Activated T-cell treated with anti-CD3 and anti-CD28 coated beads, Interleukin-2, amount 50 U/mL, for 72 hours (primary cell): ENCODE measurements around the gene LMAN2L. TPM values are rescaled to one million over a fixed set of nuclear protein-coding genes. Genes with fewer than 3 reads are reported as not detected.

Experiments used
- ATAC-seq, 2 donors: fragments of 150-1000 bp; cut with Tn5 transposase; replicated peaks in 1 of 2; 2 replicates each; pipeline ENCODE4 v1.10.0; 2021; ENCODE audit warnings: moderate library complexity in 2 of 2, mild to moderate bottlenecking in 1 of 2
- DNase-seq, 2 donors: peaks; one replicate each; pipeline ENCODE4 v3.0.0; 2021 to 2022; ENCODE audit warnings: mixed read lengths in 1 of 2
- H3K27ac Mint-ChIP-seq: one replicate; pipeline ENCODE4 v1.8.0; 2022; ENCODE audit warnings: mild to moderate bottlenecking, moderate library complexity, mixed read lengths
- H3K27me3 Mint-ChIP-seq: one replicate; pipeline ENCODE4 v1.8.0; 2022; ENCODE audit warnings: low read depth, mixed read lengths
- H3K36me3 Mint-ChIP-seq, 2 donors: one replicate each; pipeline ENCODE4 v1.8.0; 2022; ENCODE audit warnings: mixed read lengths in 2 of 2, mild to moderate bottlenecking in 1 of 2; ENCODE audit not compliant: insufficient read depth in 2 of 2
- H3K4me1 Mint-ChIP-seq: one replicate; pipeline ENCODE4 v1.8.0; 2022; ENCODE audit warnings: low read depth, mixed read lengths
- H3K4me3 Mint-ChIP-seq, 2 donors: one replicate each; pipeline ENCODE4 v1.8.0; 2022; ENCODE audit warnings: mild to moderate bottlenecking in 2 of 2, mixed read lengths in 2 of 2, moderate library complexity in 2 of 2
- H3K9me3 Mint-ChIP-seq, 2 donors: one replicate each; pipeline ENCODE4 v1.8.0; 2022; ENCODE audit warnings: mixed read lengths in 2 of 2
- total RNA-seq, 2 donors: library from RNA; stranded (reverse); gene quantifications; one replicate each; pipeline ENCODE4 v1.2.3, GENCODE V29; 2022

Gene LMAN2L
- total RNA-seq, 2 donors from 2014 or later, result 7.8 to 8.0 TPM

DNA sequence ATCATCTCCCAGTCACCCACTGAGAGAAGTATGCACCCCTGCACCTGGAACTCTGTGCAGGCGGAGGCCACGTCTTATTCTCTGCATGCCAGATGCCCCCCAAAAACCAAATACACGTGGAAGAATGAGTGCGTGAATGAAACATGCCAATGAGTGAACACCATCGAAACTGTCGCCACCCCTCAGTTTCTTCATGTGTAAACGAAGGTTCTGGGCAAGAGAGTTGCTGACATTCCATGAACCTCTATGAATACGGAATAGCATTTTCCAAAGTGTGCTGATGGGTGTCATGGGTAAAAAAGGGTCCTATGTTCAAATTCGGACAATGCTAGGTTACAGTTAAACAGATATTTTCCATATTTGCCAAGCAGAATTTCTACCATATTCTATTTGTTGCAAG is 77.5 kb downstream of the LMAN2L start:
- no peak overlapping the region for H3K4me3 Mint-ChIP-seq
- ATAC-seq, result no peak
- no peak overlapping the region for H3K27ac Mint-ChIP-seq
- no peak for DNase-seq
- H3K36me3 Mint-ChIP-seq, result no peaks in the 10 kb centered on the region
- no peaks in the 10 kb centered on the region for H3K4me1 Mint-ChIP-seq
- peaks cover 6% of the 10 kb centered on the region for H3K27me3 Mint-ChIP-seq
- H3K9me3 Mint-ChIP-seq, result no peaks in the 10 kb centered on the region

DNA sequence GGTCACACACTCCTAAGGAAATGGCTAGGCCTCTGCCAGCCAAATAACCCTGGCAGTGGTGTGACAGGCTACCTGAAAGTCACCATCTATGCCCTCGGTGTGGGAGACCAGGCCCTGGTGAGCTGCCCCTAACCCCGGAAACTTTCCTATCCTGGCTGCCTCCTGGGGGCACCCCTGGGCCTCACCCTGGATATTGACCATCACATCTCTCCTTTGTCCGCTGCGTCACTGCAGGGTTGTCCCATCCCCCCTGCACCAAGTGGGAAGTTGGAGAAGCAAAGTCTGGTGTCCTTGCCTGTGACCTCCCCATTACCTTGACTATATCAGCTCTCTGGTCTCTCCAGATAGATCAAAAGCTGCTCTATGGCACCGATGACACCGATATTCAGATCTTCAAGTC is 78.5 kb downstream of the LMAN2L start:
- Mint-ChIP-seq H3K4me1 (no peaks in the 10 kb centered on the region), H3K27me3 (peaks cover 6% of the 10 kb centered on the region), H3K36me3 (no peaks in the 10 kb centered on the region), H3K9me3 (no peaks in the 10 kb centered on the region), H3K27ac (no peak overlapping the region), H3K4me3 (no peak overlapping the region)
- no peak for ATAC-seq
- no peak for DNase-seq

DNA sequence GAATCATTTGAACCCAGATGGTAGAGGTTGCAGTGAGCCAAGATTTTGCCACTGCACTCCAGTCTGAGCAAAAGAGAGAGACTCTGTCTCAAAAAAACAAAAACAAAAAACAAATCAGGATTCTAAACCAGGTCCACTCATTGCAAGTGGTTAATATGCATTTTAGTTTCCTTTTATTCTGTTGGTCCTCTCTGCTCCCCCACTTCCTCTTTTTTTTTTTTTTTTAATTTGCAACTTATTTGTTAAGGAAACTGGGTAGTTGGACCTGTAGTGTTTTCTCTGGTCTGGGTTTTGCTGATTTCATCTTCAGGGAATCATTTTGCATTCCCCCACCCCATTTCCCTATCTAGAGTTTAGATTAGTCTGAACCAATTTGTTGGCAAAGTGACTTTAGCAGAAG is 83.3 kb downstream of the LMAN2L start:
- Mint-ChIP-seq H3K4me1 (no peaks in the 10 kb centered on the region), H3K4me3 (no peak overlapping the region), H3K9me3 (no peaks in the 10 kb centered on the region), H3K36me3 (no peaks in the 10 kb centered on the region), H3K27ac (no peak overlapping the region), H3K27me3 (no peaks in the 10 kb centered on the region)
- ATAC-seq, result no peak
- no peak for DNase-seq

Other genes starting within 250 kb of the LMAN2L start
- gene NEURL3, start 234.7 kb downstream of the LMAN2L start, total RNA-seq, result 1 to 10 TPM; 4.4 to 5.3 TPM
- 100 to 1,000 TPM; 424 to 433 TPM for gene ARID5A, start 203.3 kb downstream of the LMAN2L start, total RNA-seq
- gene KANSL3, start 101.8 kb downstream of the LMAN2L start, total RNA-seq, result 10 to 100 TPM; 59.8 to 66.9 TPM
- not detected for gene FER1L5, start 97.3 kb downstream of the LMAN2L start, total RNA-seq
- gene CNNM4, start 20.8 kb upstream of the LMAN2L start, total RNA-seq, result 1 to 10 TPM; 9.1 to 9.5 TPM
- 10 to 100 TPM; 20.7 to 27.9 TPM for gene CNNM3, start 76.2 kb upstream of the LMAN2L start, total RNA-seq
- 1 to 10 TPM; 4.4 to 5.7 TPM for gene ANKRD23, start 104.0 kb upstream of the LMAN2L start, total RNA-seq
- gene ANKRD39, start 118.0 kb upstream of the LMAN2L start, total RNA-seq, result 10 to 100 TPM; 16.5 to 17.2 TPM
- gene SEMA4C, start 130.0 kb upstream of the LMAN2L start, total RNA-seq, result 10 to 100 TPM; 16.0 to 22.2 TPM
- 1 to 10 TPM; 1.0 to 1.2 TPM for gene FAM178B, start 246.5 kb upstream of the LMAN2L start, total RNA-seq